ENCODE results near the gene ERGIC3.
"Not testable (repeated sequence)": the region's sequence is repeated elsewhere in the genome, so short reads cannot be mapped to it uniquely, and the experiment has no call there.

The ERGIC3 gene

GRCh38 chr20:35542990-35543389, 1.1 kb downstream of the ERGIC3 start:
- Histone ChIP-seq H3K79me2 (ENCODE audit: control insufficient read depth, insufficient read depth, low read length) (no peaks in the 10 kb centered on the region), H4K8ac (ENCODE audit: low read depth, low read length) (no peak overlapping the region), H3K27ac (ENCODE audit: low read depth, low read length) (no peak overlapping the region), H3K36me3 (ENCODE audit: control insufficient read depth, insufficient read depth, low read length) (peaks cover 1% of the 10 kb centered on the region), H3K4me3 (ENCODE audit: low read length) (no peak overlapping the region), H3K56ac (ENCODE audit: low read length) (peak overlapping the region; percentile 99), H3K79me1 (ENCODE audit: low read length) (peaks cover 3% of the 10 kb centered on the region), H2BK15ac (replicated peaks; ENCODE audit: low read depth) (no peak overlapping the region), H3K4me1 (ENCODE audit: control insufficient read depth, low read depth, low read length) (peaks cover 4% of the 10 kb centered on the region), H2BK120ac (ENCODE audit: low read depth, low read length) (no peak overlapping the region), H3K23ac (ENCODE audit: low read length) (no peak overlapping the region), H3K18ac (ENCODE audit: low read length) (no peak overlapping the region), H3K9ac (ENCODE audit: low read length) (no peak overlapping the region), H3K4ac (ENCODE audit: low read depth, low read length) (no peak overlapping the region), H4K5ac (ENCODE audit: low read length) (no peak overlapping the region), H2AK5ac (ENCODE audit: low read length) (no peak overlapping the region), H3K27me3 (ENCODE audit: insufficient read depth, low read length, poor library complexity) (no peaks in the 10 kb centered on the region), H2BK5ac (ENCODE audit: low read length) (no peak overlapping the region), H3K4me2 (ENCODE audit: low read length) (no peak overlapping the region)
- DNase-seq: no peak
- WGBS (ENCODE audit: extremely low coverage, insufficient coverage, low lambda C conversion rate): no CpG with 5 or more reads among the region's 1 CpG

DNA sequence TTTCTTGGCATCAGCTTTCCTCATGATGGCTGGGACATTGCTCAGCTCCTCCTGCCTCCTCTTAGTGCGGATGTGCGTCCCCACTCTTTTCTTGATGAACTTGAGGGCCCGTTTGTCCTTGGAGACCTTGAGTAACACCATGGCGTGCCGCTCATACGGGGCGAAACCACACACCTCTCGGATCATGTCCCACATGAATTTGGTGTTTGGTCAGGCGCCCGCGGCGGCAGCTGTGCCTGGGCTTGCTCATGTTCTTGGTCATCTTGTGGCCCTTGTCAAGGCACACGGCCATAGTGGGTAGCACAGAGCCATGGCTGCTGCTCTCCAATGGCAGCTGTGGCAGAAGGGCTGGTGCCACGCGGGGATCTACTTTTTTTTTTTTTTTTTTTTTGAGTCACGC, 2.6 kb downstream of the ERGIC3 start:
- H3K18ac ChIP-seq (ENCODE audit: low read length): no peak overlapping the region
- no peak overlapping the region for H3K4me3 ChIP-seq (ENCODE audit: low read length)
- peaks cover 4% of the 10 kb centered on the region for H3K4me1 ChIP-seq (ENCODE audit: control insufficient read depth, low read depth, low read length)
- no CpG with 5 or more reads among the region's 16 CpGs for WGBS (ENCODE audit: extremely low coverage, insufficient coverage, low lambda C conversion rate)
- no peak overlapping the region for H3K9ac ChIP-seq (ENCODE audit: low read length)
- no peak overlapping the region for H3K4ac ChIP-seq (ENCODE audit: low read depth, low read length)
- H3K4me2 ChIP-seq (ENCODE audit: low read length): no peak overlapping the region
- no peak overlapping the region for H3K23ac ChIP-seq (ENCODE audit: low read length)
- no peak overlapping the region for H3K27ac ChIP-seq (ENCODE audit: low read depth, low read length)
- H4K5ac ChIP-seq (ENCODE audit: low read length): no peak overlapping the region
- peaks cover 4% of the 10 kb centered on the region for H3K36me3 ChIP-seq (ENCODE audit: control insufficient read depth, insufficient read depth, low read length)
- DNase-seq: no peak
- H2BK5ac ChIP-seq (ENCODE audit: low read length): no peak overlapping the region
- H3K79me1 ChIP-seq (ENCODE audit: low read length): peaks cover 3% of the 10 kb centered on the region
- no peak overlapping the region for H4K8ac ChIP-seq (ENCODE audit: low read depth, low read length)
- no peak overlapping the region for H2BK15ac ChIP-seq (replicated peaks; ENCODE audit: low read depth)
- no peaks in the 10 kb centered on the region for H3K79me2 ChIP-seq (ENCODE audit: control insufficient read depth, insufficient read depth, low read length)
- no peak overlapping the region for H2BK120ac ChIP-seq (ENCODE audit: low read depth, low read length)
- no peak overlapping the region for H2AK5ac ChIP-seq (ENCODE audit: low read length)
- H3K56ac ChIP-seq (ENCODE audit: low read length): no peak overlapping the region
- no peaks in the 10 kb centered on the region for H3K27me3 ChIP-seq (ENCODE audit: insufficient read depth, low read length, poor library complexity)

GRCh38 chr20:35544941-35545340, 3.1 kb downstream of the ERGIC3 start:
- not testable (repeated sequence) for H4K5ac ChIP-seq (ENCODE audit: low read length); H3K27me3 ChIP-seq (ENCODE audit: insufficient read depth, low read length, poor library complexity); H3K56ac ChIP-seq (ENCODE audit: low read length); H2BK120ac ChIP-seq (ENCODE audit: low read depth, low read length); H3K4ac ChIP-seq (ENCODE audit: low read depth, low read length); H3K4me2 ChIP-seq (ENCODE audit: low read length); H3K79me1 ChIP-seq (ENCODE audit: low read length); H3K18ac ChIP-seq (ENCODE audit: low read length); DNase-seq; H3K23ac ChIP-seq (ENCODE audit: low read length); H3K36me3 ChIP-seq (ENCODE audit: control insufficient read depth, insufficient read depth, low read length); H3K4me1 ChIP-seq (ENCODE audit: control insufficient read depth, low read depth, low read length); H3K79me2 ChIP-seq (ENCODE audit: control insufficient read depth, insufficient read depth, low read length); H4K8ac ChIP-seq (ENCODE audit: low read depth, low read length); H3K4me3 ChIP-seq (ENCODE audit: low read length); H3K27ac ChIP-seq (ENCODE audit: low read depth, low read length); H2BK5ac ChIP-seq (ENCODE audit: low read length); H2AK5ac ChIP-seq (ENCODE audit: low read length); H3K9ac ChIP-seq (ENCODE audit: low read length); H2BK15ac ChIP-seq (replicated peaks; ENCODE audit: low read depth)
- WGBS (ENCODE audit: extremely low coverage, insufficient coverage, low lambda C conversion rate): no CpG with 5 or more reads among the region's 7 CpGs

GRCh38 chr20:35546127-35546526, 4.2 kb downstream of the ERGIC3 start:
- H3K79me2 ChIP-seq (ENCODE audit: control insufficient read depth, insufficient read depth, low read length): no peaks in the 10 kb centered on the region
- H3K4me3 ChIP-seq (ENCODE audit: low read length): no peak overlapping the region
- H3K4ac ChIP-seq (ENCODE audit: low read depth, low read length): no peak overlapping the region

GRCh38 chr20:35547329-35547728, 5.5 kb downstream of the ERGIC3 start:
- Histone ChIP-seq H3K79me1 (ENCODE audit: low read length) (peaks cover 3% of the 10 kb centered on the region), H2AK5ac (ENCODE audit: low read length) (no peak overlapping the region), H3K4me3 (ENCODE audit: low read length) (no peak overlapping the region), H2BK5ac (ENCODE audit: low read length) (no peak overlapping the region), H3K18ac (ENCODE audit: low read length) (no peak overlapping the region), H3K79me2 (ENCODE audit: control insufficient read depth, insufficient read depth, low read length) (no peaks in the 10 kb centered on the region), H3K4ac (ENCODE audit: low read depth, low read length) (no peak overlapping the region), H3K4me2 (ENCODE audit: low read length) (no peak overlapping the region), H4K8ac (ENCODE audit: low read depth, low read length) (no peak overlapping the region), H2BK120ac (ENCODE audit: low read depth, low read length) (no peak overlapping the region), H2BK15ac (replicated peaks; ENCODE audit: low read depth) (no peak overlapping the region), H3K27ac (ENCODE audit: low read depth, low read length) (no peak overlapping the region), H3K36me3 (ENCODE audit: control insufficient read depth, insufficient read depth, low read length) (peaks cover 14% of the 10 kb centered on the region), H3K56ac (ENCODE audit: low read length) (no peak overlapping the region), H3K23ac (ENCODE audit: low read length) (no peak overlapping the region), H4K5ac (ENCODE audit: low read length) (no peak overlapping the region), H3K4me1 (ENCODE audit: control insufficient read depth, low read depth, low read length) (no peaks in the 10 kb centered on the region), H3K9ac (ENCODE audit: low read length) (no peak overlapping the region), H3K27me3 (ENCODE audit: insufficient read depth, low read length, poor library complexity) (no peaks in the 10 kb centered on the region)
- DNase-seq: no peak
- no CpG with 5 or more reads among the region's 9 CpGs for WGBS (ENCODE audit: extremely low coverage, insufficient coverage, low lambda C conversion rate)

More at GRCh38 chr20:35546127-35546526, 4.2 kb downstream of the ERGIC3 start:
- Histone ChIP-seq H3K56ac (ENCODE audit: low read length) (no peak overlapping the region), H3K4me2 (ENCODE audit: low read length) (no peak overlapping the region), H4K8ac (ENCODE audit: low read depth, low read length) (no peak overlapping the region), H3K9ac (ENCODE audit: low read length) (no peak overlapping the region), H2BK5ac (ENCODE audit: low read length) (no peak overlapping the region), H2AK5ac (ENCODE audit: low read length) (no peak overlapping the region), H4K5ac (ENCODE audit: low read length) (no peak overlapping the region), H3K27me3 (ENCODE audit: insufficient read depth, low read length, poor library complexity) (no peaks in the 10 kb centered on the region), H3K23ac (ENCODE audit: low read length) (no peak overlapping the region), H3K27ac (ENCODE audit: low read depth, low read length) (no peak overlapping the region), H3K79me1 (ENCODE audit: low read length) (peaks cover 3% of the 10 kb centered on the region), H3K36me3 (ENCODE audit: control insufficient read depth, insufficient read depth, low read length) (peaks cover 9% of the 10 kb centered on the region), H2BK15ac (replicated peaks; ENCODE audit: low read depth) (no peak overlapping the region), H3K18ac (ENCODE audit: low read length) (no peak overlapping the region), H3K4me1 (ENCODE audit: control insufficient read depth, low read depth, low read length) (peaks cover 3% of the 10 kb centered on the region), H2BK120ac (ENCODE audit: low read depth, low read length) (no peak overlapping the region)
- no peak for DNase-seq
- no CpG with 5 or more reads among the region's 1 CpG for WGBS (ENCODE audit: extremely low coverage, insufficient coverage, low lambda C conversion rate)

DNA sequence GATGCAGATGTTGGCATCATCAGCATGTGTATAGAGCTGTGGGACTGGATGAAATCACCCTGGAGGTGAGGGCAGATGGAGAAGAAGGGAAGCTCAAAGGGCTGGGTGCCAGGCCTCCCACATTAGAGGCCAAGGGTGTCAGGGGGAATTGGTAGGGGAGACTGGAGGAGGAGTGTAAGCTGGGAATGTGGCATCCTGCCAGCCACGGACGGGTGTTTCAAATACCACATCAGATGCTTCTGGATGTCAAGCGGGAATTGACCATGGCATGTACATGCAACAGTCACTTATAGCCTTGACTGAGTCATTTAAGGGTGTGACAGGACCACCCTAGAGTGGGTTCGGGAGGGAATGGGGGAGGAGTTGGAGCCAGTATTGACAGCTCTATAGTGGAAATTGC, 9.6 kb downstream of the ERGIC3 start:
- no CpG with 5 or more reads among the region's 4 CpGs for WGBS (ENCODE audit: extremely low coverage, insufficient coverage, low lambda C conversion rate)
- no peak for DNase-seq
- Histone ChIP-seq H3K27ac (ENCODE audit: low read depth, low read length) (no peak overlapping the region), H3K36me3 (ENCODE audit: control insufficient read depth, insufficient read depth, low read length) (peaks cover 21% of the 10 kb centered on the region), H2BK15ac (replicated peaks; ENCODE audit: low read depth) (no peak overlapping the region), H4K5ac (ENCODE audit: low read length) (no peak overlapping the region), H2AK5ac (ENCODE audit: low read length) (no peak overlapping the region), H3K9ac (ENCODE audit: low read length) (no peak overlapping the region), H3K4me2 (ENCODE audit: low read length) (no peak overlapping the region), H3K4ac (ENCODE audit: low read depth, low read length) (no peak overlapping the region), H2BK120ac (ENCODE audit: low read depth, low read length) (no peak overlapping the region), H3K4me1 (ENCODE audit: control insufficient read depth, low read depth, low read length) (no peaks in the 10 kb centered on the region), H3K56ac (ENCODE audit: low read length) (no peak overlapping the region), H3K23ac (ENCODE audit: low read length) (no peak overlapping the region), H3K18ac (ENCODE audit: low read length) (no peak overlapping the region), H3K79me2 (ENCODE audit: control insufficient read depth, insufficient read depth, low read length) (no peaks in the 10 kb centered on the region), H3K79me1 (ENCODE audit: low read length) (no peaks in the 10 kb centered on the region), H2BK5ac (ENCODE audit: low read length) (no peak overlapping the region), H3K4me3 (ENCODE audit: low read length) (no peak overlapping the region), H4K8ac (ENCODE audit: low read depth, low read length) (no peak overlapping the region), H3K27me3 (ENCODE audit: insufficient read depth, low read length, poor library complexity) (no peaks in the 10 kb centered on the region)
